Measurements from ENCODE around the gene MYBPC2. TPM values are rescaled to one million over a fixed set of nuclear protein-coding genes. Genes with fewer than 3 reads are reported as not detected.
A peak's percentile ranks its signal among the peaks of the same experiment; 100 is the strongest.

Gene MYBPC2
- total RNA-seq, 2 experiments from 2014 or later: 0.28 to 0.33 TPM

- POLR2A ChIA-PET: interaction anchor here (0.9 kb wide), 1 partner anchor 12 kb away, joined by 3 read pairs; no protein-coding TSS in a partner anchor
- CTCF ChIA-PET: interaction anchor here (1.0 kb wide), 1 partner anchor 15 kb away, joined by 3 read pairs; no protein-coding TSS in a partner anchor
- no peak overlapping the region for H3K4me3 Mint-ChIP-seq
- peaks cover 6% of the 10 kb centered on the region for H3K4me1 Mint-ChIP-seq
- no peak overlapping the region for H3K27ac Mint-ChIP-seq
- peaks cover 19% of the 10 kb centered on the region for H3K36me3 Mint-ChIP-seq (ENCODE audit: low read depth)
- peak; percentile 63 for DNase-seq
- no peaks in the 10 kb centered on the region for H3K27me3 Mint-ChIP-seq
- H3K9me3 Mint-ChIP-seq: peaks cover 10% of the 10 kb centered on the region
Measured at GRCh38 chr19:50486823-50487515, 54.3 kb downstream of the MYBPC2 start.

DNA sequence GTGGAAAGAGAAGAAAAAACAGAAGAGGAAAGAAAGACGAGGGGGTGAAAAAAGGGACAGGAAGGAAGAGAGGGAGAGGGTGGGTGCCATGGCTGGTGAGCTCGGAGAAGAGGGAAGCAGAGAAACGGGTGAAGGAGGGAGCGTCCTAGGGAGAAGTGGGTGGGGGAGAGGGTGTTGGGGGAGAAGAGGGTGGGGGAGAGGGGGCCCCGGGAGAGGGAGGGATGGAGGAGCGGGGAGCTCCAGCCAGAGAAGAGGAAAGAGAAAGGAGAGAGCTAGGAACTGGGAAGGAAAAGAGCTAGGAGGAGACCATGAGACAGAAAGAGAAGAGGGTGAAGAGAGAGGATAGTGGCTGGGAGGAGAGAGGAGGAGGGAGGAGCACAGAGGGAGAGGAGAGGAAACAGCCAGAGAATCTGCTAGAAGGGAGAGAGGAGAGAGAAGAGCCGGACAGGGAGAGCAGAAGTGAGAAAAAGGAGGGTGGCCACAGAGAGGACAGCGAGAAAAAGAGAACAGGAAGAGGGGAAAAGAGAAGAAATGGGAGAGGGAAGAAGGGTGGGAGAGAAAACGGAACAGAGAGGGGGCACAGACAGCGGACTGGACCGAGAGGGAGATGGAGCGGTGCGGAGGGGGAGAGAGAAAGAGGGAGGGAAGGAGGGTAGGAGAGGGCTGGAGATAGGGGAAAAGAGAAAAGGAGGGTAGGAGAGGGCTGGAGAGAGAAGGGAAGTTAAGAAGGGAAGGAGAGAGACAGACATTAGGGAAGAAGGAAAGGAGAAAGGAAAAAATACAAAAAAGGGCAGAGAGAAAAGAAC is 55.9 kb downstream of the MYBPC2 start:
- Mint-ChIP-seq H3K4me3 (no peak overlapping the region), H3K27me3 (no peaks in the 10 kb centered on the region), H3K27ac (no peak overlapping the region), H3K9me3 (peaks cover 10% of the 10 kb centered on the region), H3K4me1 (peaks cover 10% of the 10 kb centered on the region), H3K36me3 (ENCODE audit: low read depth) (peaks cover 15% of the 10 kb centered on the region)
- ChIA-PET CTCF (no interaction called here), POLR2A (no interaction called here)
- DNase-seq: no peak

DNA sequence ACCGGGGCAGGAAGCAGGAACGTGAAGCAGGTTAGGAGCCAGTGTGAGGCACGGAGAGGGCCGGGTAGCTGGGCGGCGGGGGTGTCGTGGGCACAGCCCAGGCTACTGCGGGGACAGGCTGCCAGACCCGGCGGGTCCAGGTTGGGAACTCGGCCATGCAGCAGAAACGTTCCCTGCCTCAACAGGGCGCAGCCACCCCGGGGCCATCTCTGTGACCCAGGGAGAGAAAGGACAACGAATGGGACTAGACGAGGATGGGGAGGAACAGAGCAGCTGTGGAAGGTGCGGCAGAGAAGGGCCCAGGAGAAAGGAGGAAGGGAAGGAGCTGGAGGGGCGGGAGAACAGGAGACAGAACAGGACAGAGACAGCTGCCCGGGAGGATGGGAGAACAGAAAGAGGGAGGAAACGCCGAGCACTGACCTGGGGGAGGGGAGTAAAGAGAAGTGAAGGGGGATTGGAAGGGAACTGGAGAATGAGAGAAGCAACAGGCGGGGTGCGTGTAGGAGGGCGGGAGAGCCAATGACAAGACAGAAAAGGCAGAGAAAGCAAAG is 56.8 kb downstream of the MYBPC2 start:
- Mint-ChIP-seq H3K4me1 (peaks cover 10% of the 10 kb centered on the region), H3K36me3 (ENCODE audit: low read depth) (peaks cover 15% of the 10 kb centered on the region), H3K4me3 (no peak overlapping the region), H3K27ac (no peak overlapping the region), H3K9me3 (peaks cover 10% of the 10 kb centered on the region), H3K27me3 (no peaks in the 10 kb centered on the region)
- CTCF ChIA-PET: no interaction called here
- POLR2A ChIA-PET: no interaction called here
- no peak for DNase-seq

- H3K27me3 Mint-ChIP-seq: no peaks in the 10 kb centered on the region
- peaks cover 10% of the 10 kb centered on the region for H3K4me1 Mint-ChIP-seq
- H3K36me3 Mint-ChIP-seq (ENCODE audit: low read depth): peaks cover 7% of the 10 kb centered on the region
- POLR2A ChIA-PET: no interaction called here
- H3K4me3 Mint-ChIP-seq: no peak overlapping the region
- H3K9me3 Mint-ChIP-seq: peaks cover 8% of the 10 kb centered on the region
- no peak for DNase-seq
- no peak overlapping the region for H3K27ac Mint-ChIP-seq
- CTCF ChIA-PET: no interaction called here
Measured at GRCh38 chr19:50490411-50490811, 57.7 kb downstream of the MYBPC2 start.

GRCh38 chr19:50490991-50491472 is 58.3 kb downstream of the MYBPC2 start:
- H3K4me1 Mint-ChIP-seq: peaks cover 10% of the 10 kb centered on the region
- no peak overlapping the region for H3K4me3 Mint-ChIP-seq
- H3K27me3 Mint-ChIP-seq: no peaks in the 10 kb centered on the region
- CTCF ChIA-PET: no interaction called here
- peaks cover 2% of the 10 kb centered on the region for H3K36me3 Mint-ChIP-seq (ENCODE audit: low read depth)
- H3K27ac Mint-ChIP-seq: no peak overlapping the region
- peaks cover 4% of the 10 kb centered on the region for H3K9me3 Mint-ChIP-seq
- POLR2A ChIA-PET: no interaction called here
- no peak for DNase-seq

- ChIA-PET CTCF (no interaction called here), POLR2A (no interaction called here)
- DNase-seq: no peak
- no peaks in the 10 kb centered on the region for H3K27me3 Mint-ChIP-seq
- H3K4me1 Mint-ChIP-seq: peaks cover 10% of the 10 kb centered on the region
- no peaks in the 10 kb centered on the region for H3K36me3 Mint-ChIP-seq (ENCODE audit: low read depth)
- no peaks in the 10 kb centered on the region for H3K9me3 Mint-ChIP-seq
- no peak overlapping the region for H3K4me3 Mint-ChIP-seq
- H3K27ac Mint-ChIP-seq: no peak overlapping the region
Measured at GRCh38 chr19:50492303-50493052, 59.8 kb downstream of the MYBPC2 start.

- Mint-ChIP-seq H3K4me1 (peaks cover 10% of the 10 kb centered on the region), H3K4me3 (no peak overlapping the region), H3K27ac (no peak overlapping the region), H3K9me3 (no peaks in the 10 kb centered on the region), H3K36me3 (ENCODE audit: low read depth) (no peaks in the 10 kb centered on the region), H3K27me3 (no peaks in the 10 kb centered on the region)
- CTCF ChIA-PET: no interaction called here
- POLR2A ChIA-PET: no interaction called here
- DNase-seq: no peak
Measured at GRCh38 chr19:50493171-50493570, 60.5 kb downstream of the MYBPC2 start.

GRCh38 chr19:50494186-50495019 is 61.7 kb downstream of the MYBPC2 start:
- no peak overlapping the region for H3K4me3 Mint-ChIP-seq
- ChIA-PET CTCF (no interaction called here), POLR2A (interaction anchor here (0.7 kb wide), 1 partner anchor 332 kb away, joined by 4 read pairs; no protein-coding TSS in a partner anchor)
- H3K36me3 Mint-ChIP-seq (ENCODE audit: low read depth): no peaks in the 10 kb centered on the region
- no peak overlapping the region for H3K27ac Mint-ChIP-seq
- H3K27me3 Mint-ChIP-seq: no peaks in the 10 kb centered on the region
- no peaks in the 10 kb centered on the region for H3K9me3 Mint-ChIP-seq
- peaks cover 10% of the 10 kb centered on the region for H3K4me1 Mint-ChIP-seq
- DNase-seq: no peak

GRCh38 chr19:50495020-50495531 is 62.4 kb downstream of the MYBPC2 start:
- H3K4me3 Mint-ChIP-seq: no peak overlapping the region
- DNase-seq: no peak
- H3K4me1 Mint-ChIP-seq: peaks cover 10% of the 10 kb centered on the region
- POLR2A ChIA-PET: no interaction called here
- no peaks in the 10 kb centered on the region for H3K9me3 Mint-ChIP-seq
- CTCF ChIA-PET: no interaction called here
- no peaks in the 10 kb centered on the region for H3K27me3 Mint-ChIP-seq
- H3K27ac Mint-ChIP-seq: no peak overlapping the region
- no peaks in the 10 kb centered on the region for H3K36me3 Mint-ChIP-seq (ENCODE audit: low read depth)

DNA sequence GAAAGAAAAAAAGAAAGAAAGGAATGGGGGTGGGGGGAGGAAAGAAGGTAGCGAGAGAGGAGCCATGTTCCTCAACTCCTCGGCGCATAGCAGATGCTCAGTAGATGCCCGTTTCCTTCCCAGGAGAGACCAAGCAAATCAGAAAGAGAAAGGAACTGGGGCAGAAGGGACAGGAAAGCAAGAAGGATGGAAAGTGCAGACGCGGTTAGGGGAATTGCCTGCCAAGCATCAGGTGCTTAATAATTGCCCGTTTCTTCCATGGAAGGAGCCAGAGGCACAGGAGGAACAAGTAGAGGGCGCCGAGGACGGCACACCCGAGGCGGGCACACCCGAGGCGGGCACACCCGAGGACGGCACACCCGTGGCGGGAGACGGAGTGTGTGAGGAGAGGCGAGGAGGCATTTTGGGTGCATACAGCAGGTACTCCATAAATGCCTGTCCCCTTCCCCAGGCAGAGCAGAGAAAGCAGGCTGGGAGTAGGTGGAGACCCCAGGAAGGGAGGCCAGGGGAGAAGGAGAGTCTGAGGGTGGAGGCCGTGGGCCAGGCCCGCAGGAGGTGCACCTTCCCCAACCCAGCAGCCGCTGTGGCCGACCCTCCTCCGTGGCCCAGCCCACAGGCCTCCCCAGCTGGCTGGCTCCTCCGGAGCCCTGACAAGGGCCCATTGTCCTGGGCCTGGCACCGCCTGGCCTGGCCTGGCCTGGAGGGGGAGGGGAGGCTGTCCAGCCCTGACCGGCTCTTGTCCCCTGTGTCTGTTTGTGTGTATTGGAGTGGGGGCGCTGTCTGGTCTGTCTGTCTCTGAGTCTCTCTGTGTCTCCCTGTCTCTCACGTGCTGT is 63.7 kb downstream of the MYBPC2 start:
- Mint-ChIP-seq H3K27ac (no peak overlapping the region), H3K27me3 (no peaks in the 10 kb centered on the region), H3K9me3 (no peaks in the 10 kb centered on the region), H3K4me1 (peaks cover 10% of the 10 kb centered on the region), H3K36me3 (ENCODE audit: low read depth) (no peaks in the 10 kb centered on the region), H3K4me3 (no peak overlapping the region)
- ChIA-PET POLR2A (no interaction called here), CTCF (interaction anchor here (0.6 kb wide), 1 partner anchor 42 kb away, joined by 4 read pairs; no protein-coding TSS in a partner anchor)
- no peak for DNase-seq

GRCh38 chr19:50497022-50497405 is 64.3 kb downstream of the MYBPC2 start:
- no peak overlapping the region for H3K27ac Mint-ChIP-seq
- DNase-seq: no peak
- no peaks in the 10 kb centered on the region for H3K36me3 Mint-ChIP-seq (ENCODE audit: low read depth)
- ChIA-PET CTCF (interaction anchor here (0.6 kb wide), 1 partner anchor 41 kb away, joined by 4 read pairs; no protein-coding TSS in a partner anchor), POLR2A (no interaction called here)
- H3K4me1 Mint-ChIP-seq: peaks cover 3% of the 10 kb centered on the region
- H3K9me3 Mint-ChIP-seq: no peaks in the 10 kb centered on the region
- no peaks in the 10 kb centered on the region for H3K27me3 Mint-ChIP-seq
- no peak overlapping the region for H3K4me3 Mint-ChIP-seq

All from activated CD4-positive, alpha-beta memory T cell treated with anti-CD3 and anti-CD28 coated beads, Interleukin-2, amount 10 ng/mL, durations not matched to agents 7 days and 5 days (primary cell).